ENCODE results near the gene OBP2A.
"Not testable (repeated sequence)": the region's sequence is repeated elsewhere in the genome, so short reads cannot be mapped to it uniquely, and the experiment has no call there.

The OBP2A gene

DNA sequence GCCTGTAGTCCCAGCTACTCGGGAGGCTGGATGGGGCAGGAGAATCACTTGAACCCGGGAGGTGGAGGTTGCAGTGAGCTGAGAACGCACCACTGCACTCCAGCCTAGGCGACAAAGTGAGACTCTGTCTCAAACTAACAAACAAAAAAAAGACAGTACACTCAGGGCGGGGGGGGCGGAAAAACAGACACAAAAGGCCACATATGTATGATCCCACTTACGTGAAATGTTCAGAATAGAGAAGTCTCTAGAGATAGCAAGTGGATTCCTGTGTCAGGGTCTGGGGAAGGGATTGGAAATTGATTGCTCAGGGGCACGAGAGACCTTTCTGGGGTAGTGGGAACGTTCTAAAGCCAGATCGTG lies 33.7 kb upstream of the OBP2A start:
- DNase-seq (ENCODE audit: low read depth): no peak

DNA sequence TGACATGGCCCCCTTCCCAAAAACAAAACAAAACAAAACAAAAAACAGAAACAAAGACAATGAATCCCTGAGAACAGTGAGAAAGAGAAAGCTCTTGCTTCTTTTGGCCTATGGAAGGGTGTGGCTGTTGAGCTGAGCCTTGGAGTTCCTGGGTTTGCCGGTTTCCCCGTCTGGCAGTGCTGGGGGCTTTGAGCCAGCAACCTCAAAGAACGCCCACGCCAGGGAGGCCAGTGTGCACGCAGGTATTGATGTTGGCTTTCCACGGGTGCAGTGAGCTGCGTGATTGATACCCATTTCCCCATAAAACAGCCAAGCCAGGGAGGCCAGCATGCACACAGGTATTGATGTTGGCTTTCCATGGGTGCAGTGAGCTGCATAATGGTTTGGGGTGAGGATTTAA lies 33.0 kb upstream of the OBP2A start:
- DNase-seq (ENCODE audit: low read depth): no peak

DNA sequence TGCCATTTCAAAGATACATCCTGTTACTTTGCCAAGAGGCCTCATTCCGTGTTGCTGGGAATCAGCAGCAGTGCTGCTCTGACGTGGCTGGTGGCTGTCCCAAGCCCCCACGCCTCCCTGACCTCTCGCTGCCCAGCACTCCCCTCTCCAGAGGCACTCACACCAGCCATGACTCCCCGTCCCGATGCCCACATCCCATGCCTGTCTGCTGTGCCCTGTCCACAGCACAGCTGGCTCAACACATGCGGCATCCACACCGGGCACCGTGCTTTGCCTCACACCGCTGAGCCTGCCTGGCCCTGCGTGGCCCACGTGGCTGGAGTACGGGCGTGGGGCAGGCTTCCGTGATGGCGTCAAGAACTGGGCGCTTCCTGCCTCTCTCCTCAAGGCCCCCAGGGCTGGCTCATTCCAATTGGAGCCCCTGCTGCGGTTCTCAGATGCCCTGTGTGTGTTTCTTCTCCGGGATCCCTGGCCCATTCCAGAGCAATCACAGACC lies 32.5 kb upstream of the OBP2A start:
- DNase-seq (ENCODE audit: low read depth): no peak

DNA sequence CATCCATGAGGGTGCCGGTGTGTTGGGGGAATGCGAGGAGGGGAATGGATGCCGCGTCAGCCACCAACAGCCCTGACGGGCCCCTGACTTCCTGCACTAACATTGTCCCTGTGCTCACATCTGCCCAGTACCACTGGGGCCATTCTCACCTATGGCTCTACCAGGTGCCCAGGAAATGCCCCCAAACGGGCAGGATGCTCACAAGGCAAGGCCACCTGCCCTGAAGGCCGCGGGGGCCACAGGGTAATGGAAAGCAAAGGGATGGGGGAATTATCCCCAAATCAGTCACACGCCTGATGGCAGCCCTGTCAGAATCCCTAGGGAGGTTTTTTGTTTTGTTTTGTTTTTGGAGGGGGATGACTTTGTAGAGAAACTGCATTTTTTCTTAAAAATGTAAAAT lies 32.0 kb upstream of the OBP2A start:
- not testable (repeated sequence) for DNase-seq (ENCODE audit: low read depth)

DNA sequence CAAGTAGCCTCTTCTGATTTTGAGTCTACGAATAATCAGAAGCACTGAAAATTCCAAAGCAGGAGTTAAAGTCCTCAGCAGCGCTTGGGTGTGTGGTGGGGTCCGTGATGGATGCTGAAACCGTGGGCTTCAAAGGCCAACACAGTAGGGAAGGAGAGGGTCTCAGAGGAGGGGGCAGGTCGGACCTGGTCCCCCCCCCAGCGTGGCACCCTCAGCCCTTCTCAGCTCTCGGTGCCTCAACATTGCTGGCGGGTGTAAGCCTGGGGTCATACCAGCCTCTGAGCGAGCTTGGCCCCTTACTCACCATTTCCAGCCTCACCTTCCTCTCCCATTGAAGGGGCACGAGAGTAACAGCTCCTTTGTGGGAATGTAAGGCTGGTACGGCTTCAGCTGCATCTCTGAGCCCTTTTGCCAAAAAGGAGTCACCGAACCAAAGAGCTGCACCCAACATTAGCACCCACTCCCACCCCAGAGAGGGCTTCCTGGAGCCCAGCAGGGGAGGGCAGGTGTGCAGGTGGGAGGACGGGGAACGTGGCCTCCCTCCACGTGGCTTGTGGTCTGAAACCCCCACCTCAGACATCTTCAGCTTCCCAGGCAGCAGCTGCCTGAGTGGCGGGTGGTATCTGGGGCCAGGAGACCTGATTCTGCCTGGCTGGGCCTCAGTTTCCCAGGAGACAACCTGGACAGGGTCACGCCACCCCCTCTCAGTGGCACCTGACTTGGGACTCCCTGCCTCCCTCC lies 31.4 kb upstream of the OBP2A start:
- DNase-seq (ENCODE audit: low read depth): no peak

DNA sequence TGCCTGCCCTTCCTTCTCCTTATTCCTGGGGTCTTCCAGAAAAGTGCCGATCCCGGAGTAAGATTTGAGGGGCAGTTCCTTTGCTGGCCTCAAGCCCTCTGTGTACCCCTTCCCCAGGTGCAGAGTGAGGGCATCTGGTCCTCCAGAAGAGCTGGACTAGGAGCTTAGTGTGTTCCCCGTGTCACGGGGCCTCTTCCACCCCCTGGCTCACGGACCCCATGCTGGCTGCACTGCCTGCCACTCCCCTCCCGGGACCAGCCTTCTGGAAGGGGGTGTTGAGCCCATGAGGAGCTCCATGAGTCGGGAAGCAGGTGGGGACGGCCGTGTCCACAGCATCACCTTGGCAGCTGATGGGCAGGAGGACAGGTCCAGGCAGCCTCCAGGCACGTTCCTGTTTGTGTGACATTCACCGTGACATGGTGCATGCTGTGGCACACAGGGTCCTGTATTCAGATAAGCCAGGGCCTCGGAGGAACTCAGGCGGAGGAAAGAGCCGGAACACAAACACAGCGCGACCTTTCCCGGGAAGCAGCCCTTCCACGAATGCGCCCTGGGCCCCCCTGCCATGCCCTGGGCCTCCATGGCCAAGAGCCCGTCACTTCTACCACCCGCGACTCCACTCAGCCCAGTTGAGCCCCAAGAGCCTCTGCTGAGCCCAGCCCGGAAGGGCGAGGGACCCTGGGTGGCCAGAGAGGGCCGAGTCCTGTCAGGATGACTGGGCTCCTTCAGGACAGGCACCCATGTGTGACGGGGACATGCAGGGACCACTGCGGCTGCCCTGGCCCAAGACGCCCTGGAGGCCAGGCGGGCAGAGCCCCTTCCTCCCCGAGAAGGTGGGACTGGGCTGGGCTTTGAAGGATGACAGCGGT lies 30.6 kb upstream of the OBP2A start:
- DNase-seq (ENCODE audit: low read depth): no peak

DNA sequence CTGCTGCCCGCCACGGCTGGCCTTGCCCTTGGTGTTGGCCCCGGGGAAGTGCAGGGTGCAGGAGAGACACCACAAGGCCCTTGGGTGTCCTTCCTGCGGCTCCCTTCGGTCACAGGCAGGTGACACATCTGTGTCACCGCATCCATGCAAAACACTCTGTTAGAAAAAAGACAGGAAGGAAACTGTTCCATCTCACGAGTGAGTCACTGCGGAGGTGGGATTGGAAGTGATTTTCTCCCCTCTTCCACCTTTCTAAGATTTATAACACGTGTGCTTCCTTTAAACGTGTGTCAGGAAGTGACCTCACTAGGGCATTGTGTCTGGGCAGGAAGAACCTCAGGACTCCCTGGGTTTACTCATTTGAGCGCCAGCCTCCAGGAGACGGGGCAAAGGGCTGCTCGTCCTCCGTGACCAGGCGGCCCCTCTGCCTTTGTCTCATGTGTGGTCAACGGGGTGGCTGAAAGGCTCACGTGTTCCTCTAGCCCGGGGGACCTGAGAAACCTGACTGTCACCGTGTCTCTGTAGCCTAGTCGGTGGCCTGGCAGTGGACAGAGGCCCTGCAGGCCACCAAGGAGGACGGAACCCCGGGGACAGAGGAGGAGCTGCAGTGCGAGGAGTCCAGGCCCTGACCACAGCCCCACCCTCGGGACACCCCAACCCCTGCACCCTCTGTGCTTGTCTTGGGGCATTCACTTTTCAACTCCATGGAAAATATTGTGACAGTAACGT lies 29.6 kb upstream of the OBP2A start:
- DNase-seq (ENCODE audit: low read depth): no peak

DNA sequence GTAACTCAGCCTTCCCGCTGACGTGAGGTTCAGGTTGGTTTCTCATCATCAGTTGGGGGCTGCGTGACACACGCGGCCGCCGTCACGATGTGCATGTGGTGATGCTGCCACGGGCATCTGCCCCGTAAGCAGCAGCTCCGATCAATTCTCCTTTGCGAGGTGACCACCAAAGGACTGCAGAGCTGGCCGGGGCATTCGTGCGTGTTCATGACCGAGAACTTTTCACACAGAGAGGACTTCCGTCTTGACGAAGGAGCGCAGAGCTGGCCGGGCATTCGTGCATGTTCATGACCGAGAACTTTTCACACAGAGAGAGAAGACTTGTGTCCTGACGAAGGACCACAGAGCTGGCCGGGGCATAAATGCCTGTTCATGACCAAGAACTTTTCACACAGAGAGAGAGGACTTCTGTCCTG lies 28.5 kb upstream of the OBP2A start:
- no peak for DNase-seq (ENCODE audit: low read depth)

DNA sequence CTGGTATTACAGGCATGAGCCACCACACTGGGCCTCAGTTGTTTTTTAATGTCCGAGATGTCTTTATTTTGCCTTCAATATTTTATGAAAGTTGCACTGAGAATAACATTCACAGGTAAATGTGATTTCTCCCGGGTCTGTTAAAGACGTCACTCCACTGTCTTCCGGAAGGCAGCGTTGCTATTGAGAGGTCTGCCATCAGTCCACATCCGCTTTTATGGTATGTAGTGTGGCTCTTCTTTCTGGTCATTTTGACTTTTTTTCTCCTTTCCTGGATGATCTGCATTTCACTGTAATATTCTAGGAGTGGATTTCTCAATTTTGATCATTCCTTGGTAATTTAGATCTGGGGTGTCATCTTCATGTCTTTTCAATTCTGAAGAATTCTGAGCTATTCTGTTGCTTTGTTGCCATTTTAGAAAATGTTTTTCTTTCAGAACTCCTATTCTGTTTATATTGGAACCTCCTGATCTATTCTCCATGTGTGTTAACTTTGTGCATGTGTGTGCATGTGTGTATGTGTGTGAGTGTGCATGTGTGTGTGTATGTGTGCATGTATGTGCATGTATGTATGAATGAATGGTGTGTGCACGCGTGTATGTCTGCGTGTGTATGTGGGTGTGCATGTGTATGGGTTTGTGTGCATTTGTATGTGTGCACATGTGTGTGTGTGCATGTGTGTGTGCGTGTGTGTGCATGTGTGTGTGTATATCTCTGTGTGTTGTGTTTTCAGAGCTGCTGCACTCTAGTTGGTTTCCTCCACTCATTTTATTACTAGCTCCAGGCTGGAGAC lies 26.6 kb upstream of the OBP2A start:
- no peak for DNase-seq (ENCODE audit: low read depth)

DNA sequence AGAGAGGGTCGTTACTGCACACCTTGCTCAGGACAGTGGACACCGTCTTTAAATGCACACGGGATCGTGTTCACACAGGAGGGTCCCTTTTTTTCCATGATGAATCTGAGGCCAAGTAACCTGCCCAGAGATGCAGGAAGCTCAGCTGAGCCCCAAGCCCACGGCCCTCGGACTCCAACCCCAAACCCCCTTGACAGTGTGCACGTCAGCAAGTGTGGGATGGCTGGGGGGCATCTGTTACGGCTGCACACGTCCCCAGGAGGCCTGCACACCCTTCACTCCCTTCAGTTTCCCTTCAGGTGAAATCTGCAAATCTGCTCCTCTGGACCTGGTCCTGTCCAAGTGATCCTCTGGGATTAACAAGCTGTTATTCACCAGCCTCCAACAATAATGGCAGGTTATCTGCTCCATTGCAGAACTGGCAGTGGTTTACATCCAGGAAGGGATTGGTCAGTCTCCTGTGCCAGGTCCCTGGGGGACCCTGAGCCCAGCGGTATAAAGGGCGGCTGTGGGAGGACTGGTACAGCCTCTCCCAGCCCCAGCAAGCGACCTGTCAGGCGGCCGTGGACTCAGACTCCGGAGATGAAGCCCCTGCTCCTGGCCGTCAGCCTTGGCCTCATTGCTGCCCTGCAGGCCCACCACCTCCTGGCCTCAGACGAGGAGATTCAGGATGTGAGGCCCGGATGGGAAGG lies 24.9 kb upstream of the OBP2A start, which contains the start of gene LCN1:
Gene LCN1, plus strand, starts transcription at position 525 of the 692 bp plus-strand sequence. Its CDS starts 58 bp downstream, at position 583.
- DNase-seq (ENCODE audit: low read depth): no peak

DNA sequence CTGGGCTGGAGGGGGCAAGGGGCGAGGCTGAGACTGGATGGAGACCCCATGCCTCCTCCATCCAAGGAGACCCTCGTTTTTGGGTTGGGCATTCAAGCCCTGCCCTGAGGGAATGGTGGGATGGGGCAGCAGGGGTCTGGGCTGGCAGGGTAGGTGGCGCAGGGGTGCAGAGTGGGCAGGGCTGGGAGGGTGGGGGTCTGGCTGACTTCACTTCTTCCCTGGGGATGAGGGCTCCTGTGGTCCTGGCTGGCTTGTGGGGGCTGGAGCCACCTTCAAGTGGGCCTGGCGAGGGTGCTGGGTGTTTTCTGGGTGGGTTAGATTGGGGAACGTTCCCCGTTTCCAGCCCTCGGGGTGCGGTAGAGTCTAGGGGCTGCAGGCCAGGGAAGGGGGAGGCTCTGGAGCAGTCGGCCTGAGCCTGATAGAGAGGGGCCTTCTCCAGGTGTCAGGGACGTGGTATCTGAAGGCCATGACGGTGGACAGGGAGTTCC lies 24.3 kb upstream of the OBP2A start:
- no peak for DNase-seq (ENCODE audit: low read depth)

DNA sequence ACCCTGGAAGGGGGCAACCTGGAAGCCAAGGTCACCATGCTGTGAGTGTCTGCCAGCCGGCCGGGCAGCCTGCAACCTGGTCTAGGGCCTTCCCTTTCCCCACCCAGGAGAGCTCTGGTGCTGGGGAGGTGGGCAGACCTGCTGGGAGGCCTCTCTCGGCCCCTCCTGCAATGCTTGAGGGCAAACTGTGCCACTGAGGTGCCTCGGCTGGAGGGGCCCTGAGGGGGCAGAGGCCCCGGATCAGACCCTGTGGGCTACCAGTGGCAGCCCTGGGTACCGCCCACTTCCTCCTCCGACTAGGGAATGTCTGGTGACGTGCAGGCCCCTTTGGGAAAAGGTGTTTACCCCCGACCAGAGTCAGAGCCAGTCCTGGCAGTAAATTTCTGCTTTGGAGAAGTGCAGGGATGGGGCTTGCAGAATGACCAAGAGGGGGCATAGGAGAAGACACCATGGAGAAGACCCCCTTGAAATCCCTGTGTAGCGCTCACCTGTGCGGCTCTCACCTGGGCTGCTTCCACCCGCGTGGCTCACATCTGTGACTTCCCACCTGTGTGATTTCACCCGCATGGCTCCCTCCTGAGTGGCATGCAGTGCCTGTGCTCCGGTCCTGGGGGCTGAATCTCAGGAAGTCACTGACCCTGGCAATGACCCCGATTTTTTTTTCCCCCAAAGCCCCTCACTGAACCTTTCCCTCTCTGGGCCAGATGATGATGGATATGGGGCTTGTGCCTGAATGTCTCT lies 23.6 kb upstream of the OBP2A start:
- DNase-seq (ENCODE audit: low read depth): no peak

DNA sequence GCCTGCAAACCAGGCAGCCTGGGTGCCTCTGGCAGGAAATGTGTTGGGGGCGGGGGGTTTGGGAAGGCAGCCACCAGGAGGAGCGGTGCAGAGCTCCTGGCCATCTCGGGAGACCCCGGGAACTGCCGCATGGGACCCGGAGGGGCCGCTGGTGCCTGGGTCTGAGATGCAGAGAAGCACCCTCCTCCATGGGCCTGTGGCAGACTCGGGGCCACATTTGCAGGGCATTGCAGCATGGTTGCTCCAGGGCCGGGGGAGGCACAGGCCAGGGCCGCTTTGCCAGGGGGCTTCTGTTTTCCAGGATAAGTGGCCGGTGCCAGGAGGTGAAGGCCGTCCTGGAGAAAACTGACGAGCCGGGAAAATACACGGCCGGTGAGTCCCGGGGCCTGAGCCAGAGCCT lies 23.0 kb upstream of the OBP2A start:
- no peak for DNase-seq (ENCODE audit: low read depth)

DNA sequence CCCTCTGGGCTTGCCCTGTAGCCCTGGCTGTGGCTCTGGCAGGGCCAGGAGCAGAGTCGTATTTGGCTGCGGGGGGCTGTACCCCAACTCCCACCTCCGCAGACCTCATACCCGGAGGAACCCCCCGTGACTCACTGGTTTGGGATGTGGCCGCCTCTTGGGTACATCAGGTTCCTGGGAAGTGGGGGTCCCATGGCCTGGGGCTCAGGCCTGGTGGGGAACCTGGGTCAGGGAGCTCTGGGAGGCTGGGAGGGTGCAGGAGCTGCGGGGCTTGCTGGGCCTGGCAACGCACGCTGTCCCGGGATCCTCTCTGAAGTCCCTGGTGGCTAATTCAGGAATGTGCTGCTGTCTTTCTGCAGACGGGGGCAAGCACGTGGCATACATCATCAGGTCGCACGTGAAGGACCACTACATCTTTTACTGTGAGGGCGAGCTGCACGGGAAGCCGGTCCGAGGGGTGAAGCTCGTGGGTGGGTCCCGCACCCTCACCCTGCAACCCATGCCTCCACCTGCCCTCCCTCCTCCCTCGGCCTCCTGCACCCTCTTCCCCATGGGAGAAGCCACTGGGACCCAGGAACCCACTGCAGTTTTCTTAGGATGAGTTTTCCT lies 22.3 kb upstream of the OBP2A start:
- no peak for DNase-seq (ENCODE audit: low read depth)

DNA sequence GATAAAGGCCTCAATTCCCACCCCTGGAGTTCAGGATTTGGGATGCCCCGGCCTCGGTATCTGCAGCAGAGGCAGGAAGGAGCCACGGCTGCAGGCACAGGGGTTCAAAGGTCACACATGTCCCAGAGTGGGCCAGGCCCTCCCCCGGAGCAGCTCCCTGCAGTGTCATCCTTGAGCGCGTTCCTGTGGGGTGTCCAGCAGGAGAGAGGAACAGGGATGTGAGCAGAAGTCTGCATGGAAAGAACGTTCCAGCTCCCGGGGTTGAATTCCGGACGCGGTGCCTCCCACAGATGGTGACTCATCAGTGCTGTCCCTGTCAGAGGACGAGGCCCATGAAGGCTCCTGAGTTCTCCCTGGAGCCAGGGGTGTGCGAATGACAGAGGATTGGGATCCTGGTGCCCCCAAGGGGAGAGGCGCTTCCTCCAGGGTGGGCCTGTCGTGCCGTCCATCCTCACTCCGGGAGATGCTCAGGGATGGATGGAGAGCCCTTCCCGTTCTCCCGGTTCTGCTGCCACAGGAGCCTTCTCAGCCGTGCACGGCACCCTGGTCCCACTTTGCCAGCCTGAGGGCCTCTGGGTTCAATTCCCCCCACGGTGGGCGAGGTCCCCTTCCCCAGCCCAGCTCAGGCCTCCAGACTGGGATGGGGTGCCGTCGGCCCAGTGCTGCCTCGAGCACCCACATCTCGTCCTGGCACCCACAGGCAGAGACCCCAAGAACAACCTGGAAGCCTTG lies 21.6 kb upstream of the OBP2A start:
- no peak for DNase-seq (ENCODE audit: low read depth)

DNA sequence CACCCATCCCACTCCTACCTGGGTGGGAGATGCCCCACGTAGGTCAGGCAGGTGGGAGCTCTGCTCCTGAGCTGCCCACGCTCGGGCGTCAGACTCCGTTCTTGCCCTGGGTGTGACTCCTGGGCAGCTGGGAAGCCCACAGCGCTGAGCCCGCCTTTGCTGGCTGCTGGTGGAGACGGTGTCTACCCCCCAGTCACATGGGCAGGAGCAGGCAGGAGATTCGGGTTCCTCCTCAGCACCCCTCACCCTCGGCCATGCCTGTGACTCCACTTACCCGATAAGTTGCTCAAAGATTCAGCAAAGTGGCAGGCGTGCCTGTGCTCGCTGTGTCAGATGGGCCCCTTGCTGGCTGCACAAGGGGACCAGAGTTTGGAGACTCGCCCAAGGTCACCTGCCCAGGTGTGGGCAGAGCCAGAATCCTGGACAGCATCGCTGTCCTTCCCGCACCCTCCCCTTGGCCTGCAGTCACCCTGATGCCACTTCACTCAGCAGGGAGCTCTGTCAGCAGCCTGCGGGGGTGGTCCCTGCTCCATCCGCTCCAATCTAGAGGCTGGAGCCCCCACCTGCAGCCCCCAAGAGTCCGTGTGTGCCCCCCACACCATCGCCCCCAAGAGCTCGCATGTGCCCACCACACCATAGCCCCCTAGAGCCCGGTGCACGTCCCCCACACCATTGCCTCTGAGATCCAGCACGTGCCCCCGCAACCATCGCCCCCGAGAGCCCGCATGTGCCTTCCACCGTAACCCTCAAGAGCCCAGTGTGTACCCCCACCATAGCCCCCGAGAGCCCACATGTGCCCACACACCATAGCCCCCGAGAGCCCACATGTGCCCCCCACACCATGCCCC lies 20.5 kb upstream of the OBP2A start:
- DNase-seq (ENCODE audit: low read depth): no peak

DNA sequence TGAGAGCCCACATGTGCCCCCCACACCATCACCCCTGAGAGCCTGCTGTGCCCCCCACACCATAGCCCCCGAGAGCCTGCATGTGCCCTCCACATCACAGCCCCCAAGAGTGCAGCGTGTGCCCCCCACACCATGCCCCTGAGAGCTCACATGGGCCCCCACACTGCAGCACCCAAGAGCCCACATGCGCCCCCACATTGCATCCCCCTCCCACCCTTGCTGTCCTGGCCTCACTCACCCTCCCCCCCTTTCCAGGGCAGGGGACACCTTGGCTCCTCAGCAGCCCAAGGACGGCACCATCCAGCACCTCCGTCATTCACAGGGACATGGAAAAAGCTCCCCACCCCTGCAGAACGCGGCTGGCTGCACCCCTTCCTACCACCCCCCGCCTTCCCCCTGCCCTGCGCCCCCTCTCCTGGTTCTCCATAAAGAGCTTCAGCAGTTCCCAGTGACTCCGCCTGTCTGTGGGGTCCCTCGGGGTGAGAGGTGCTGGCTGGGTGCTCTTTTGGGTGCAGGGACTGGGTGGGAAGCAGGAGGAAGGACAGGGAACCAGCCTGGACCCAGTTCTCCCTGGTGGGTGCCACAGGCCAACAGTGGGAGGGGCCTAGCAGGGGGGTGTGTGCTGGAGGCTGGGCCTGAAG lies 19.7 kb upstream of the OBP2A start:
- DNase-seq (ENCODE audit: low read depth): no peak

Measured in iris pigment epithelial cell (primary cell).